Measurements from ENCODE around the gene IGF2R. TPM values are rescaled to one million over a fixed set of nuclear protein-coding genes. Genes with fewer than 3 reads are reported as not detected.

Gene IGF2R
- total RNA-seq, 1 experiment from 2014 or later: 92.2 TPM

DNA sequence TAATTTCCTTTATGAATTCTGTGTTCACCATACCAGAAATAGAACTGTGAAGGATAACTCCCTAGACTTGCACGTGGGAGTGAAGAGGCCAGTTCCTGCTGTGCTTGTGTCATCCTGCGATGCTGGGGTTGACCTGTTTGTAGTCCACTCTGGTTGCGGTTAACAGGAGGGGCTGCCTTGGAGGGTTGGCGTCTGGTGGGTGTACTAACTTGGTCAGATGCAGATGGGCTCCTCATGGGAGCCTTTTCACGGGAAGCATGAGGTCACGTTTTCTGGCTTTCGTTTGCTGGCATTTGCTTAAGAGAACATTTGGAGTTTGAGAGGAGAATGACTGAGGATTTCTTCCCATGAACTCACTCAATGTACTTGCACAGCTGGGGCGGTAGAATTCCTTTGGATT, 41.2 kb downstream of the IGF2R start:
- H3K9me3 ChIP-seq: no peaks in the 10 kb centered on the region

DNA sequence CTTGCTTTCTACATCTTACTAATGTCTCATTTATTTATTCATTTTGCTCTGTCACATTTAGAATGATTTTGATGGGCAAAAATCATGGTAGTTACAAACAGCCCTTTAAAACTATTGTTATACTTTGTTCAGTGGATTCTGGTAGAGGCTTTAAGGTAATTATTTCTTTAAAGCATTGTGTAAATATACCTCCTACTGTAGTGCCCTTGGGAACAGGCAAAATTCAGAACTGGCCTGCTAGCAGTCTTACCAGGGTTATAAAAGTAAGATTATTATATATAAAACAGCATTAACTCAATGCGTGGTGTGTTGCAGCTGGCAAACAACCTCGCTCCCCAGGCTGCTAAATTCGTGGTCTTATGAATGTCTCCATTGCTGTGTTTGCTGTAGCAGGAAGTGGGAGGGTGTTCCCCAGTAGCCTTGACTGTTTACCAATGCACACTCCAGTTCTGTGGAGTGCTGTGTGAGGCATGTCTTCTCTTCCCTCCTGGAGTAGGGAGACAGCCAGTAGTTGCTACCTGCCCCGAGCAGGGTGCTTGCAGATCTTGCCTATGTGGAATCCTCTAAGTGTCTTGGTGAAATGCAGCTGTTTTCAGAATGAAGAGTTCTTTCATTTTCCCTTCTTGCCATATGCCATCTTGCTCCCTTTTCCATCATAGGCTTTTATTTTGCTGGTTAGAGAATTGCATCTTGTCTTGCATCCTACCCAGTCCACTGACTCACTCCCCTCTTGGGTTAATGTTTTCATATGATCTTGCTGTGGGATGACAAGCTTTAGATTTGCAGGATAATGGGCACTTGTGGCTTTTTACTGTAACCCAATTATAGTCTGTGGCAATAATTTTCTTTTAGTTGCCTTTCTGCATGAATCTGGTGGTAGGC, 45.3 kb downstream of the IGF2R start:
- POLR2A ChIA-PET: no interaction called here

More for the DNA sequence above, 41.2 kb downstream of the IGF2R start:
- no peak overlapping the region for H3K4me3 Mint-ChIP-seq (ENCODE audit: unreplicated experiment)
- no peaks in the 10 kb centered on the region for H3K27me3 Mint-ChIP-seq (ENCODE audit: insufficient read depth, unreplicated experiment)
- Histone ChIP-seq H3K27me3 (replicated peaks; ENCODE audit: control insufficient read depth, insufficient read depth, low read length) (no peaks in the 10 kb centered on the region), H3K36me3 (ENCODE audit: control insufficient read depth, insufficient read depth, low read length) (no peaks in the 10 kb centered on the region; the same call in 1 of the 2 replicates), H3K4me1 (0 out of 2 replicates have a peak, but pooled peaks cover 4% of the 10 kb centered on the region), H3K4me3 (ENCODE audit: low read depth, low read length) (no peak overlapping the region)
- H3K4me1 Mint-ChIP-seq (ENCODE audit: low read depth, unreplicated experiment): no peaks in the 10 kb centered on the region
- H3K36me3 Mint-ChIP-seq (ENCODE audit: insufficient read depth, unreplicated experiment): peaks cover 34% of the 10 kb centered on the region
- CTCF ChIA-PET: no interaction called here
- intact Hi-C loops (cut with micrococcal nuclease; ENCODE audit: unreplicated experiment): no loop called here
- no peak overlapping the region for H3K27ac Mint-ChIP-seq (ENCODE audit: unreplicated experiment)
- DNase-seq: no peak
- no peaks in the 10 kb centered on the region for H3K9me3 Mint-ChIP-seq (ENCODE audit: unreplicated experiment)
- BruUV-seq (replicated peaks): no TSS peak
- POLR2A ChIA-PET: no interaction called here
- TF ChIP-seq, protein P1, sequence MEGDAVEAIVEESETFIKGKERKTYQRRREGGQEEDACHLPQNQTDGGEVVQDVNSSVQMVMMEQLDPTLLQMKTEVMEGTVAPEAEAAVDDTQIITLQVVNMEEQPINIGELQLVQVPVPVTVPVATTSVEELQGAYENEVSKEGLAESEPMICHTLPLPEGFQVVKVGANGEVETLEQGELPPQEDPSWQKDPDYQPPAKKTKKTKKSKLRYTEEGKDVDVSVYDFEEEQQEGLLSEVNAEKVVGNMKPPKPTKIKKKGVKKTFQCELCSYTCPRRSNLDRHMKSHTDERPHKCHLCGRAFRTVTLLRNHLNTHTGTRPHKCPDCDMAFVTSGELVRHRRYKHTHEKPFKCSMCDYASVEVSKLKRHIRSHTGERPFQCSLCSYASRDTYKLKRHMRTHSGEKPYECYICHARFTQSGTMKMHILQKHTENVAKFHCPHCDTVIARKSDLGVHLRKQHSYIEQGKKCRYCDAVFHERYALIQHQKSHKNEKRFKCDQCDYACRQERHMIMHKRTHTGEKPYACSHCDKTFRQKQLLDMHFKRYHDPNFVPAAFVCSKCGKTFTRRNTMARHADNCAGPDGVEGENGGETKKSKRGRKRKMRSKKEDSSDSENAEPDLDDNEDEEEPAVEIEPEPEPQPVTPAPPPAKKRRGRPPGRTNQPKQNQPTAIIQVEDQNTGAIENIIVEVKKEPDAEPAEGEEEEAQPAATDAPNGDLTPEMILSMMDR (IDR thresholded peaks at IDR 0.05; ENCODE audit: insufficient read depth in 1 of 2, low read depth in 1 of 2, low read length in 1 of 2, severe bottlenecking in 1 of 2, unreplicated experiment in 1 of 2): no peak

DNA sequence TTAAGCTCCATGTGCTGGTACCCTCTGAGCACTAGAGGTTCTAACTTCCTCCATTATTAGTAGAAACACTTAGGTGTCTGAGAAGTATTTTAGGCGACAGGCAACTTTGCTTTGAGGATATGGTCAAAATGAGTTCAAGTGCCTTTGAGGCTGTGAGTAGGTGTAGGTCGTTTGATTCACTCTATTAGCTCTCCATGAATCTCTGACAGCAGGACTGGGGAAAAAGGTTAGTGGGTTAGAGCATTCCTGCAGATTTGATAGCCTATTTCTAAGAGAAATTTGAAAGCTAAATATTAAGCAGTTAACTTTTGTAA, 45.9 kb downstream of the IGF2R start:
- Histone ChIP-seq H3K9me3 (no peaks in the 10 kb centered on the region), H3K36me3 (ENCODE audit: control insufficient read depth, insufficient read depth, low read length) (no peaks in the 10 kb centered on the region; the same call in 1 of the 2 replicates), H3K4me1 (no peaks in the 10 kb centered on the region), H3K27me3 (replicated peaks; ENCODE audit: control insufficient read depth, insufficient read depth, low read length) (no peaks in the 10 kb centered on the region), H3K4me3 (ENCODE audit: low read depth, low read length) (no peak overlapping the region)
- Mint-ChIP-seq H3K4me1 (ENCODE audit: low read depth, unreplicated experiment) (no peaks in the 10 kb centered on the region), H3K27me3 (ENCODE audit: insufficient read depth, unreplicated experiment) (no peaks in the 10 kb centered on the region), H3K27ac (ENCODE audit: unreplicated experiment) (no peak overlapping the region), H3K9me3 (ENCODE audit: unreplicated experiment) (no peaks in the 10 kb centered on the region), H3K36me3 (ENCODE audit: insufficient read depth, unreplicated experiment) (peaks cover 57% of the 10 kb centered on the region), H3K4me3 (ENCODE audit: unreplicated experiment) (no peak overlapping the region)
- CTCF ChIA-PET: no interaction called here
- intact Hi-C loops (cut with micrococcal nuclease; ENCODE audit: unreplicated experiment): no loop called here
- BruUV-seq (replicated peaks): no TSS peak
- POLR2A ChIA-PET: no interaction called here
- TF ChIP-seq, protein P1 (IDR thresholded peaks at IDR 0.05; ENCODE audit: insufficient read depth in 1 of 2, low read depth in 1 of 2, low read length in 1 of 2, severe bottlenecking in 1 of 2, unreplicated experiment in 1 of 2): no peak
- DNase-seq: no peak

More for the DNA sequence above, 45.3 kb downstream of the IGF2R start:
- Mint-ChIP-seq H3K27ac (ENCODE audit: unreplicated experiment) (no peak overlapping the region), H3K4me1 (ENCODE audit: low read depth, unreplicated experiment) (no peaks in the 10 kb centered on the region), H3K9me3 (ENCODE audit: unreplicated experiment) (no peaks in the 10 kb centered on the region), H3K36me3 (ENCODE audit: insufficient read depth, unreplicated experiment) (peaks cover 55% of the 10 kb centered on the region), H3K4me3 (ENCODE audit: unreplicated experiment) (no peak overlapping the region), H3K27me3 (ENCODE audit: insufficient read depth, unreplicated experiment) (no peaks in the 10 kb centered on the region)
- no peaks in the 10 kb centered on the region for H3K27me3 ChIP-seq (replicated peaks; ENCODE audit: control insufficient read depth, insufficient read depth, low read length)
- H3K9me3 ChIP-seq: no peaks in the 10 kb centered on the region
- DNase-seq: no peak
- CTCF ChIA-PET: no interaction called here
- TF ChIP-seq, protein P1 (IDR thresholded peaks at IDR 0.05; ENCODE audit: insufficient read depth in 1 of 2, low read depth in 1 of 2, low read length in 1 of 2, severe bottlenecking in 1 of 2, unreplicated experiment in 1 of 2): no peak
- H3K4me1 ChIP-seq: no peaks in the 10 kb centered on the region
- no peaks in the 10 kb centered on the region; the same call in 1 of the 2 replicates for H3K36me3 ChIP-seq (ENCODE audit: control insufficient read depth, insufficient read depth, low read length)
- intact Hi-C loops (cut with micrococcal nuclease; ENCODE audit: unreplicated experiment): no loop called here
- no peak overlapping the region for H3K4me3 ChIP-seq (ENCODE audit: low read depth, low read length)
- no TSS peak for BruUV-seq (replicated peaks)
